Prostate gland (tissue), 2 donors: ENCODE measurements around the gene KCNT2. TPM values are rescaled to one million over a fixed set of nuclear protein-coding genes. Genes with fewer than 3 reads are reported as not detected.

Source experiments
- DNase-seq: peaks from one replicate; pipeline ENCODE4 v3.0.0-alpha.2; 2019; ENCODE audit warnings: low spot score
- H3K27ac ChIP-seq, 2 donors: fragments of 200-600 bp; sonication (generic); 2 replicates each; pipeline ENCODE4 v1.5.1; 2017 to 2019
- H3K27me3 ChIP-seq: fragments of 200-600 bp; sonication (generic); replicated peaks from 2 replicates; pipeline ENCODE4 v1.5.1; 2019; ENCODE audit not compliant: insufficient read depth
- H3K36me3 ChIP-seq, 2 donors: fragments of 200-600 bp; sonication (generic); 1 replicate in 1 of 2; 2 replicates in 1 of 2; pipeline versions ENCODE4 v1.5.1 to v1.8.1; 2017 to 2019
- H3K4me1 ChIP-seq: fragments of 200-600 bp; sonication (generic); replicated peaks from 2 replicates; pipeline ENCODE4 v1.5.1; 2019
- H3K4me3 ChIP-seq, 2 donors: fragments of 200-600 bp; sonication (generic); 2 replicates each; pipeline ENCODE4 v1.5.1; 2017 to 2019
- H3K9me3 ChIP-seq: fragments of 200-600 bp; sonication (generic); 2 replicates; pipeline ENCODE4 v1.5.1; 2017
- POLR2A ChIP-seq: fragments of 450-650 bp; IDR thresholded peaks from one replicate; pipeline ENCODE4 v1.6.1; 2016; ENCODE audit warnings: antibody characterized with exemption, mild to moderate bottlenecking
- POLR2AphosphoS5 ChIP-seq: sonication (generic); formaldehyde crosslinking; IDR thresholded peaks from one replicate; pipeline ENCODE4 v1.6.1; 2017; ENCODE audit warnings: antibody characterized with exemption
- WGBS: methylation state at CpG from one replicate; pipeline ENCODE4 v1.1.5; 2018; 5-methylcytosine and 5-hydroxymethylcytosine counted together
- intact Hi-C: fragments of 100-400 bp; cut with DNase I; formaldehyde crosslinking; loops from one replicate; pipeline ENCODE4 v1.14.2; 2022
- total RNA-seq, 2 donors: library from RNA; depleted of rRNA; stranded (reverse); fragments of >200 nt; gene quantifications; one replicate each; pipeline ENCODE4 v1.1.0, GENCODE V29; 2016
- TF ChIP-seq, protein P1 (sequence below), 4 experiments: fragments of 200-600 bp in 2 of 4; fragments of 450-650 bp in 2 of 4; sonication (generic) in 2 of 4; IDR thresholded peaks; 1 replicate in 3 of 4; 2 replicates in 1 of 4; pipeline ENCODE4 v1.5.1; 2016 to 2019; ENCODE audit warnings: antibody characterized with exemption in 4 of 4, mild to moderate bottlenecking in 2 of 4, moderate library complexity in 2 of 4

Gene KCNT2
- total RNA-seq, 2 donors from 2014 or later = 1.2 to 1.9 TPM

DNA sequence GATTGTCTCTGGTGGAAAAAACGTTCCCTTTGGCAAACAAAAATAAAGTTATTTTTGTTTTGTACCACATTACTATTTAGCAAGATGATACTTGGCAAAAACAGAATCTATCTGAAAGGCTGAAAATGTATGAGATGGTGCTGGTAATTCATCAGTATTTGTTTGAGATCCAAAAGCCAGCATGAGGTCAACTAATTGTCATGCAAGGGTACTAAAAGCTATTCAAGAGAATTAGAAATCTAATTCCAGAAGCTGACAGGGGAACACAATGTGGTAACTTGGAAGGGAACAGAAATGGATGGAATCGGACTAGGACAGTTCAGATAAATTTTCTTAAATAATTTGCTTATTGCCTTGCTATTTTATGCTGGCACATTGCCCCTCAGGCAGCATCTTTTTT lies 263.8 kb downstream of the KCNT2 start:
- Histone ChIP-seq H3K4me3 (no peak overlapping the region), H3K4me1 (no peaks in the 10 kb centered on the region), H3K27ac (no peak overlapping the region), H3K36me3 (no peaks in the 10 kb centered on the region), H3K9me3 (no peaks in the 10 kb centered on the region), H3K27me3 (no peaks in the 10 kb centered on the region)
- intact Hi-C loops = no loop called here
- DNase-seq = no peak
- WGBS = 74% methylated on average over 2 of the region's 2 CpGs
- TF ChIP-seq POLR2AphosphoS5 (no peak), POLR2A (no peak)
- TF ChIP-seq, protein P1, sequence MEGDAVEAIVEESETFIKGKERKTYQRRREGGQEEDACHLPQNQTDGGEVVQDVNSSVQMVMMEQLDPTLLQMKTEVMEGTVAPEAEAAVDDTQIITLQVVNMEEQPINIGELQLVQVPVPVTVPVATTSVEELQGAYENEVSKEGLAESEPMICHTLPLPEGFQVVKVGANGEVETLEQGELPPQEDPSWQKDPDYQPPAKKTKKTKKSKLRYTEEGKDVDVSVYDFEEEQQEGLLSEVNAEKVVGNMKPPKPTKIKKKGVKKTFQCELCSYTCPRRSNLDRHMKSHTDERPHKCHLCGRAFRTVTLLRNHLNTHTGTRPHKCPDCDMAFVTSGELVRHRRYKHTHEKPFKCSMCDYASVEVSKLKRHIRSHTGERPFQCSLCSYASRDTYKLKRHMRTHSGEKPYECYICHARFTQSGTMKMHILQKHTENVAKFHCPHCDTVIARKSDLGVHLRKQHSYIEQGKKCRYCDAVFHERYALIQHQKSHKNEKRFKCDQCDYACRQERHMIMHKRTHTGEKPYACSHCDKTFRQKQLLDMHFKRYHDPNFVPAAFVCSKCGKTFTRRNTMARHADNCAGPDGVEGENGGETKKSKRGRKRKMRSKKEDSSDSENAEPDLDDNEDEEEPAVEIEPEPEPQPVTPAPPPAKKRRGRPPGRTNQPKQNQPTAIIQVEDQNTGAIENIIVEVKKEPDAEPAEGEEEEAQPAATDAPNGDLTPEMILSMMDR (IDR thresholded peaks at IDR 0.05) = no peak

DNA sequence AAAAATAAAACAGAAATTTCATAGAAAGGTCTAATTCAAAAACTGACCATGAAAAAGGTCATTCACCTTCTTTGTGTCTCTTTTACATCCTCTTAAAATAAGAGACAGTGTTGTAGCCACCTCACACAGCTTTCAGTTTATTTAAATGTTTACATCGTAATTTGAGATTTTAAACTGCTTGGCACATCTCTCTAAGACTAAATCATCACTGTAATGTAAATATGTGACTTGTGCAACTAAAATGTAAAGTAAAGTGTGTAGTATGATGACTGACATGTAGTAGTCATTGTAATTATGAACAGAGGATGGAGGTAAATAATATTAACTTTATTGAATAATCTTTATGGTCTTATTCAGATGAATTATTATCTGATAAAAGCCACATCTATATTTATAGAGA lies 283.9 kb downstream of the KCNT2 start:
- Histone ChIP-seq H3K4me1 (no peaks in the 10 kb centered on the region), H3K4me3 (no peak overlapping the region), H3K9me3 (no peaks in the 10 kb centered on the region), H3K27me3 (no peaks in the 10 kb centered on the region), H3K27ac (no peak overlapping the region), H3K36me3 (no peaks in the 10 kb centered on the region)
- no peak for DNase-seq
- no peak for TF ChIP-seq POLR2AphosphoS5
- TF ChIP-seq POLR2A = no peak
- TF ChIP-seq, protein P1 (IDR thresholded peaks at IDR 0.05) = no peak
- 49% methylated on average over 1 of the region's 1 CpG for WGBS
- intact Hi-C loops = no loop called here

DNA sequence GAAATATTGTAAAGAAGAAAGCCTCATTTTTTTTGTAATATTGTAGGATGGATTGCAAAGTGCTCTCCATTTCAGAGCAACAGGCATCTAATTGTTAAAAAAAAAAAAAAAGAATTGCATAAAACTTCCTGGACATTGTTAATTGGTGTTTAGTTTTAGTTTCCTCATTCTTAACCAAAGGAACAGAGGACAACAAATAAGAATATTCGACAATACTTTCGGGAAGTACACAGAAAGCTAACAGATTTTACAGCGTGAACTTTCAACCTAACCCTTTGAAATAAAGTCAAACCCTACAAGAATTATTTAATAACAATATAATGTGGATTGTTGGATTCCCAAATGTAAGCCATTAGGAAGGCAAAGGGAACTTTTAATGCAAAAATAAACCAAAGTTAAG lies 284.4 kb downstream of the KCNT2 start:
- DNase-seq = no peak
- H3K27me3 ChIP-seq = no peaks in the 10 kb centered on the region
- no peak overlapping the region for H3K27ac ChIP-seq
- 69% methylated on average over 3 of the region's 3 CpGs for WGBS
- no peak overlapping the region for H3K4me3 ChIP-seq
- no peaks in the 10 kb centered on the region for H3K4me1 ChIP-seq
- intact Hi-C loops = no loop called here
- no peaks in the 10 kb centered on the region for H3K9me3 ChIP-seq
- TF ChIP-seq POLR2A (no peak), POLR2AphosphoS5 (no peak)
- TF ChIP-seq, protein P1 (IDR thresholded peaks at IDR 0.05) = no peak
- no peaks in the 10 kb centered on the region for H3K36me3 ChIP-seq

DNA sequence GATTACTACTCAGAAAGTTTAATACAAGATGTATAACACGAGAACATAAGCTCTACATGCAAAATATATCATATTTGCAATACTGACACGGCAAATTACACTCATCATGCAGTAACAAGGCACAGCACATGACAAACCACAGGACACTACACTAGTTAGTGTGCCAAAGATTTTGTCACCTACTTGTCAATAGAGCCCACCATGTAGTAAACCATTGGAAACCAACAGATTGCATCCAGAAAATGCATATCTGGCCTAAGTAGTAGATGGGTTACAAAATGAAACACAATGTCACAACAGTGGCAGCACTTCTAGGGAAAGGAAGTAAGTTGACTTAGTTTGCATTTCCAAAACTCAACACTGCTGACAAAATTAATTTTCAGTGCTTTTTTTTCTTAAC lies 288.9 kb downstream of the KCNT2 start:
- intact Hi-C loops = no loop called here
- 86% methylated on average over 2 of the region's 2 CpGs for WGBS

More for the DNA sequence above, 288.9 kb downstream of the KCNT2 start:
- H3K36me3 ChIP-seq = no peaks in the 10 kb centered on the region
- no peak overlapping the region for H3K27ac ChIP-seq
- TF ChIP-seq, protein P1 (IDR thresholded peaks at IDR 0.05) = no peak
- no peak for TF ChIP-seq POLR2AphosphoS5
- no peak for TF ChIP-seq POLR2A
- DNase-seq = no peak
- H3K9me3 ChIP-seq = no peaks in the 10 kb centered on the region
- no peaks in the 10 kb centered on the region for H3K27me3 ChIP-seq
- H3K4me1 ChIP-seq = no peaks in the 10 kb centered on the region
- no peak overlapping the region for H3K4me3 ChIP-seq
